WTC11 (cell line): ENCODE results near the gene STKLD1. TPM values are rescaled to one million over a fixed set of nuclear protein-coding genes. Genes with fewer than 3 reads are reported as not detected.

Experiments used
- ATAC-seq: fragments of 200-7000 bp; cut with Tn5 transposase; 2 replicates; pipeline ENCODE4 v1.10.0; 2021; ENCODE audit warnings: mild to moderate bottlenecking, moderate library complexity
- CTCF ChIA-PET: fragments of 300-600 bp; sonication (Branson Sonifier 250); formaldehyde crosslinking; loops from one replicate; lab custom pipeline; 2021; ENCODE audit warnings: antibody characterized with exemption; lab: Charles Lee
- POLR2A ChIA-PET: fragments of 350-600 bp; sonication (Branson Sonifier 250); formaldehyde crosslinking; loops from one replicate; lab custom pipeline; 2021; ENCODE audit warnings: antibody characterized with exemption; lab: Charles Lee
- DNase-seq: peaks from one replicate; pipeline ENCODE4 v3.0.0; 2021; ENCODE audit warnings: low spot score
- H3K27ac Mint-ChIP-seq: 2 replicates; pipeline ENCODE4 v1.8.0; 2021; ENCODE audit warnings: mixed read lengths
- H3K27me3 Mint-ChIP-seq: 2 replicates; pipeline ENCODE4 v1.8.0; 2021; ENCODE audit warnings: low read depth, mild to moderate bottlenecking, moderate library complexity, mixed read lengths
- H3K36me3 Mint-ChIP-seq: 2 replicates; pipeline ENCODE4 v1.8.0; 2021; ENCODE audit warnings: mixed read lengths
- H3K4me1 Mint-ChIP-seq: 2 replicates; pipeline ENCODE4 v1.8.0; 2022; ENCODE audit warnings: mixed read lengths
- H3K4me3 Mint-ChIP-seq: 2 replicates; pipeline ENCODE4 v1.8.0; 2021; ENCODE audit warnings: mild to moderate bottlenecking, moderate library complexity, mixed read lengths
- H3K9me3 Mint-ChIP-seq: 2 replicates; pipeline ENCODE4 v1.8.0; 2021; ENCODE audit warnings: mixed read lengths
- CBFB ChIP-seq: sonication (generic); formaldehyde crosslinking; IDR thresholded peaks from 2 replicates; pipeline ENCODE4 v1.8.1; 2022; ENCODE audit warnings: mild to moderate bottlenecking, low read depth, missing genetic modification reagents
- ESRRA ChIP-seq: sonication (generic); formaldehyde crosslinking; IDR thresholded peaks from 2 replicates; pipeline ENCODE4 v1.8.1; 2022; ENCODE audit warnings: mild to moderate bottlenecking, missing genetic modification reagents, borderline replicate concordance
- ETV6 ChIP-seq: sonication (generic); formaldehyde crosslinking; IDR thresholded peaks from 2 replicates; pipeline ENCODE4 v1.8.1; 2022; ENCODE audit warnings: mild to moderate bottlenecking, missing genetic modification reagents
- GRHL2 ChIP-seq: fragments of 250-450 bp; sonication (Bioruptor Pico); IDR thresholded peaks from 2 replicates; pipeline ENCODE4 v1.8.0; 2022; ENCODE audit warnings: mild to moderate bottlenecking, moderate library complexity; ENCODE audit not compliant: insufficient replicate concordance, severe bottlenecking
- HMGA2 ChIP-seq: fragments of 250-450 bp; sonication (Bioruptor Pico); IDR thresholded peaks from 2 replicates; pipeline ENCODE4 v1.4.0; 2021; ENCODE audit warnings: mild to moderate bottlenecking, moderate library complexity
- KAT7 ChIP-seq: sonication (generic); formaldehyde crosslinking; IDR thresholded peaks from 2 replicates; pipeline ENCODE4 v1.8.1; 2023; ENCODE audit warnings: missing genetic modification reagents, mild to moderate bottlenecking, borderline replicate concordance
- MXD4 ChIP-seq: fragments of 250-450 bp; sonication (Bioruptor Pico); IDR thresholded peaks from 2 replicates; pipeline ENCODE4 v1.8.0; 2021; ENCODE audit warnings: mild to moderate bottlenecking, moderate library complexity, borderline replicate concordance
- RORB ChIP-seq: fragments of 250-450 bp; sonication (Bioruptor Pico); IDR thresholded peaks from 2 replicates; pipeline ENCODE4 v1.9.0; 2021; ENCODE audit warnings: mild to moderate bottlenecking
- SMAD4 ChIP-seq: sonication (generic); formaldehyde crosslinking; IDR thresholded peaks from 2 replicates; pipeline ENCODE4 v1.8.0; 2022; ENCODE audit warnings: mild to moderate bottlenecking, missing genetic modification reagents
- SOX15 ChIP-seq: fragments of 250-450 bp; sonication (Bioruptor Pico); IDR thresholded peaks from 2 replicates; pipeline ENCODE4 v1.9.0; 2021; ENCODE audit warnings: mild to moderate bottlenecking
- SP1 ChIP-seq: sonication (generic); formaldehyde crosslinking; conservative IDR thresholded peaks from 2 replicates; pipeline ENCODE4 v1.8.1; 2022; ENCODE audit warnings: missing genetic modification reagents
- TCF7 ChIP-seq: sonication (generic); formaldehyde crosslinking; IDR thresholded peaks from 2 replicates; pipeline ENCODE4 v1.8.0; 2022; ENCODE audit warnings: mild to moderate bottlenecking, low read depth, missing genetic modification reagents, moderate library complexity
- ZNF121 ChIP-seq: sonication (generic); formaldehyde crosslinking; IDR thresholded peaks from 2 replicates; pipeline ENCODE4 v1.8.0; 2023; ENCODE audit warnings: missing genetic modification reagents
- ZNF138 ChIP-seq: sonication (generic); formaldehyde crosslinking; conservative IDR thresholded peaks from 2 replicates; pipeline ENCODE4 v1.8.1; 2022; ENCODE audit warnings: mild to moderate bottlenecking, moderate library complexity, missing genetic modification reagents
- ZNF263 ChIP-seq: sonication (generic); formaldehyde crosslinking; IDR thresholded peaks from 2 replicates; pipeline ENCODE4 v1.8.1; 2022; ENCODE audit warnings: low read depth, mild to moderate bottlenecking, moderate library complexity, missing genetic modification reagents
- total RNA-seq: library from RNA; stranded (reverse); gene quantifications from 3 replicates; pipeline ENCODE4 v1.2.3, GENCODE V29; 2021
- TF ChIP-seq, protein P1 (sequence below): fragments of 250-450 bp; sonication (Bioruptor Pico); conservative IDR thresholded peaks from 2 replicates; pipeline ENCODE4 v1.9.0; 2021; ENCODE audit warnings: mild to moderate bottlenecking
- TF ChIP-seq, protein P2 (sequence below): sonication (generic); formaldehyde crosslinking; IDR thresholded peaks from 2 replicates; pipeline ENCODE4 v1.8.1; 2023; ENCODE audit warnings: mild to moderate bottlenecking, missing genetic modification reagents, moderate library complexity
- TF ChIP-seq, protein P3 (sequence below): sonication (generic); formaldehyde crosslinking; IDR thresholded peaks from 2 replicates; pipeline ENCODE4 v1.8.1; 2022; ENCODE audit warnings: missing genetic modification reagents, borderline replicate concordance
- TF ChIP-seq, protein P4 (sequence below): sonication (generic); formaldehyde crosslinking; IDR thresholded peaks from 2 replicates; pipeline ENCODE4 v1.8.0; 2023; ENCODE audit warnings: missing genetic modification reagents
- TF ChIP-seq, protein P5 (sequence below): sonication (generic); formaldehyde crosslinking; IDR thresholded peaks from 2 replicates; pipeline ENCODE4 v1.8.1; 2022; ENCODE audit warnings: mild to moderate bottlenecking, moderate library complexity, missing genetic modification reagents

Gene STKLD1
- total RNA-seq, 1 experiment from 2014 or later, result 0.98 TPM

DNA sequence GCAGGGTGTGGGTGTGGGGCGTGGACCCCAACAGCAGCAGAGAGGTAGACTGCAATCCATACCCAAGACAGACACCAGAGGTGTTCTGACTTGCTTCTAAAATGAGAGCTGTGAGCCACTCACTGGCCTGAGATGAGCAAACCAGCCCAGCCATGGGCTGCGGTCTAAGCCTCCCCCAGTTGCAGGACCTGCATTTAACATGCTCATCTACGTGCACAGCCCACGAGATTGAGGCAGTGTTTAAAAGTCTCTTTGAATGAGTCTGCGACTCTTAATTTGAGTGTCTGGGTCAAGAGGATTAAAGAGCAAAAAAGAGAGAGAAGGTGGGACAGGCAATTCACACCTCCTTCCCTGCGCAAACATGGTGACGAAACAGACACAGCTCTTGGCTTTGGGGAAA, 6.2 kb upstream of the STKLD1 start (continued):
- no peak for TF ChIP-seq KAT7 (CRISPR knock-in tag)
- TF ChIP-seq, all 79 proteins: peak for 0

DNA sequence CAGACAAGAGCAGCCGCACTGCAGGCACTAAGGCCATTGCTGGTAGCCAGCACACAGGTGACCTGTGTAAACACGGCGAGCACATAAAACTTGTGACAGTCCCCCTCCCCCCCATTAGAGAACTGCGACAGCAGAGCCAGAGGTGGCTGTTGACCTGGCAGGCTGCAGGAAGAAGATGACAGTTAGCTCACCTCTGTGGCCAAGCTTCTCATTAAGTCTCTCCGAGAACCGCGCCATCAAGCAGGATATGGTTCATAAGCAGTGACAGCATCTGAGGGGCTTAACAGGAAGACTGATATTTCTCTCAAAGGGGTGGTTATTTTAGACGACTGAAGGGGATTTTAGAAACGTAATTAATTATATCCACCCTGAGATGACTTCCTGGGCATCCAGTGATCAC, 5.5 kb upstream of the STKLD1 start:
- DNase-seq, result no peak
- H3K36me3 Mint-ChIP-seq, result peaks cover 43% of the 10 kb centered on the region
- ChIA-PET CTCF (interaction anchor here (0.8 kb wide), 1 partner anchor 24 kb away, joined by 3 read pairs; no protein-coding TSS in a partner anchor), POLR2A (no interaction called here)
- no peak for ATAC-seq
- H3K4me3 Mint-ChIP-seq, result no peak overlapping the region
- peaks cover 13% of the 10 kb centered on the region for H3K4me1 Mint-ChIP-seq
- no peaks in the 10 kb centered on the region for H3K27me3 Mint-ChIP-seq
- no peak for TF ChIP-seq RORB (CRISPR knock-in tag)
- no peak for TF ChIP-seq ZNF138 (CRISPR knock-in tag)
- TF ChIP-seq, protein P1, sequence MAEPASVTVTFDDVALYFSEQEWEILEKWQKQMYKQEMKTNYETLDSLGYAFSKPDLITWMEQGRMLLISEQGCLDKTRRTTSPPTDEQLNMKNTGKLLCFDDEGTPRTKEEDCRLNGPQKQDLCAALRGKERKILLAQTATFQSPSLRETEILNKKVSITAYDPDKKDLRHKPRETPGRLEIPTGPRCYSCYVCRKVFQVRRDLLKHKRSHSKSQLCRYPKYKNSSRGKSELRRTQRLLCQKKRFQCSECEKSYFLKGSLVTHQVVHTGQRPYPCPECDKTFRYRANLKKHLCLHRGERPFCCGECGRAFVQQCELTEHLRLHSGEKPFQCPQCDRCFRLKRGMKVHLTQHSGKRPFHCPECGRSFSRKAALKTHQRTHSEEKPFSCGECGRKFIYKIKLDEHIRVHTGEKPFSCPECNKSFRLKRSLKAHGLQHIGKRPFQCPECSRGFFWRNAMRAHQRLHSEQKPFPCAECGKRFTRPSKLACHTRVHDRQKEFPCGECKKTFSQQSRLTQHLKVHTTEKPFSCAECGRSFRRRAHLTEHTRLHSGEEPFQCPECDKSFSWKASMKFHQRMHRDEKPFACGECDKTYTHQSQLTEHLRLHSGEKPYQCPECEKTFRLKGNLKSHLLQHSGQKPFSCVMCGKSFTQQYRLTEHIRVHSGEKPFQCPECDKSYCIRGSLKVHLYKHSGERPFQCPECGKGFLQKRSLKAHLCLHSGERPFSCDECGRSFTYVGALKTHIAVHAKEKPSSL (CRISPR knock-in tag), result no peak
- TF ChIP-seq ZNF121, result no peak
- TF ChIP-seq, protein P2, sequence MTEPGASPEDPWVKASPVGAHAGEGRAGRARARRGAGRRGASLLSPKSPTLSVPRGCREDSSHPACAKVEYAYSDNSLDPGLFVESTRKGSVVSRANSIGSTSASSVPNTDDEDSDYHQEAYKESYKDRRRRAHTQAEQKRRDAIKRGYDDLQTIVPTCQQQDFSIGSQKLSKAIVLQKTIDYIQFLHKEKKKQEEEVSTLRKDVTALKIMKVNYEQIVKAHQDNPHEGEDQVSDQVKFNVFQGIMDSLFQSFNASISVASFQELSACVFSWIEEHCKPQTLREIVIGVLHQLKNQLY, result no peak
- TF ChIP-seq SP1 (CRISPR knock-in tag), result no peak
- no peak for TF ChIP-seq SOX15 (CRISPR knock-in tag)
- TF ChIP-seq, protein P3, sequence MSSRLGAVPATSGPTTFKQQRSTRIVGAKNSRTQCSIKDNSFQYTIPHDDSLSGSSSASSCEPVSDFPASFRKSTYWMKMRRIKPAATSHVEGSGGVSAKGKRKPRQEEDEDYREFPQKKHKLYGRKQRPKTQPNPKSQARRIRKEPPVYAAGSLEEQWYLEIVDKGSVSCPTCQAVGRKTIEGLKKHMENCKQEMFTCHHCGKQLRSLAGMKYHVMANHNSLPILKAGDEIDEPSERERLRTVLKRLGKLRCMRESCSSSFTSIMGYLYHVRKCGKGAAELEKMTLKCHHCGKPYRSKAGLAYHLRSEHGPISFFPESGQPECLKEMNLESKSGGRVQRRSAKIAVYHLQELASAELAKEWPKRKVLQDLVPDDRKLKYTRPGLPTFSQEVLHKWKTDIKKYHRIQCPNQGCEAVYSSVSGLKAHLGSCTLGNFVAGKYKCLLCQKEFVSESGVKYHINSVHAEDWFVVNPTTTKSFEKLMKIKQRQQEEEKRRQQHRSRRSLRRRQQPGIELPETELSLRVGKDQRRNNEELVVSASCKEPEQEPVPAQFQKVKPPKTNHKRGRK, result no peak
- no peak for TF ChIP-seq ETV6 (CRISPR knock-in tag)
- no peak for TF ChIP-seq HMGA2
- TF ChIP-seq, protein P4, sequence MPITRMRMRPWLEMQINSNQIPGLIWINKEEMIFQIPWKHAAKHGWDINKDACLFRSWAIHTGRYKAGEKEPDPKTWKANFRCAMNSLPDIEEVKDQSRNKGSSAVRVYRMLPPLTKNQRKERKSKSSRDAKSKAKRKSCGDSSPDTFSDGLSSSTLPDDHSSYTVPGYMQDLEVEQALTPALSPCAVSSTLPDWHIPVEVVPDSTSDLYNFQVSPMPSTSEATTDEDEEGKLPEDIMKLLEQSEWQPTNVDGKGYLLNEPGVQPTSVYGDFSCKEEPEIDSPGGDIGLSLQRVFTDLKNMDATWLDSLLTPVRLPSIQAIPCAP (CRISPR knock-in tag), result no peak
- TF ChIP-seq SMAD4 (CRISPR knock-in tag), result no peak
- TF ChIP-seq GRHL2 (CRISPR knock-in tag), result no peak
- TF ChIP-seq ZNF263 (CRISPR knock-in tag), result no peak
- no peak for TF ChIP-seq TCF7 (CRISPR knock-in tag)
- TF ChIP-seq, protein P5, sequence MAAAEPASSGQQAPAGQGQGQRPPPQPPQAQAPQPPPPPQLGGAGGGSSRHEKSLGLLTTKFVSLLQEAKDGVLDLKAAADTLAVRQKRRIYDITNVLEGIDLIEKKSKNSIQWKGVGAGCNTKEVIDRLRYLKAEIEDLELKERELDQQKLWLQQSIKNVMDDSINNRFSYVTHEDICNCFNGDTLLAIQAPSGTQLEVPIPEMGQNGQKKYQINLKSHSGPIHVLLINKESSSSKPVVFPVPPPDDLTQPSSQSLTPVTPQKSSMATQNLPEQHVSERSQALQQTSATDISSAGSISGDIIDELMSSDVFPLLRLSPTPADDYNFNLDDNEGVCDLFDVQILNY (CRISPR knock-in tag), result no peak
- TF ChIP-seq MXD4 (CRISPR knock-in tag), result no peak
- no peak for TF ChIP-seq CBFB (CRISPR knock-in tag)
- no peak for TF ChIP-seq ESRRA (CRISPR knock-in tag)
- no peaks in the 10 kb centered on the region for H3K9me3 Mint-ChIP-seq
- H3K27ac Mint-ChIP-seq, result no peak overlapping the region
